H9 (cell line): Measurements from ENCODE around the gene NRXN2. TPM values are rescaled to one million over a fixed set of nuclear protein-coding genes. Genes with fewer than 3 reads are reported as not detected.

Experiments used
- DNase-seq: peaks from one replicate; pipeline ENCODE4 v3.0.0-alpha.2; 2017
- H2AFZ ChIP-seq: one replicate; pipeline ENCODE4 v1.6.1; 2013; ENCODE audit warnings: mild to moderate bottlenecking, low read length, control low read depth, moderate library complexity
- H2AK5ac ChIP-seq: 2 replicates; pipeline ENCODE4 v1.6.1; 2013; ENCODE audit warnings: low read length, control low read depth, mixed read lengths; ENCODE audit not compliant: insufficient read length
- H2BK120ac ChIP-seq: one replicate; pipeline ENCODE4 v1.6.1; 2013; ENCODE audit warnings: low read depth, mild to moderate bottlenecking, low read length, control low read depth, inconsistent platforms; ENCODE audit not compliant: poor library complexity, severe bottlenecking
- H2BK12ac ChIP-seq: 2 replicates; pipeline ENCODE4 v1.6.1; 2013; ENCODE audit warnings: low read length, control low read depth, mixed read lengths, low read depth; ENCODE audit not compliant: insufficient read length
- H2BK15ac ChIP-seq: 2 replicates; pipeline ENCODE4 v1.6.1; 2013; ENCODE audit warnings: low read depth, low read length, control low read depth
- H2BK20ac ChIP-seq: one replicate; pipeline ENCODE4 v1.6.1; 2013; ENCODE audit warnings: low read depth, mild to moderate bottlenecking, low read length, control low read depth, inconsistent platforms; ENCODE audit not compliant: poor library complexity, severe bottlenecking
- H2BK5ac ChIP-seq: 2 replicates; pipeline ENCODE4 v1.6.1; 2013; ENCODE audit warnings: low read length, control low read depth, mixed read lengths; ENCODE audit not compliant: insufficient read length
- H3K14ac ChIP-seq: 2 replicates; pipeline ENCODE4 v1.6.1; 2013; ENCODE audit warnings: low read length, control low read depth; ENCODE audit not compliant: insufficient read depth
- H3K18ac ChIP-seq: 2 replicates; pipeline ENCODE4 v1.6.1; 2013; ENCODE audit warnings: low read depth, mild to moderate bottlenecking, mixed read lengths, low read length, control low read depth; ENCODE audit not compliant: insufficient read length
- H3K23ac ChIP-seq: 2 replicates; pipeline ENCODE4 v1.6.1; 2013; ENCODE audit warnings: low read length, control low read depth, mixed read lengths, low read depth; ENCODE audit not compliant: insufficient read length
- H3K23me2 ChIP-seq: 2 replicates; pipeline ENCODE4 v1.6.1; 2013; ENCODE audit warnings: low read depth, mild to moderate bottlenecking, mixed read lengths, low read length, control low read depth; ENCODE audit not compliant: insufficient read length, poor library complexity, severe bottlenecking
- H3K27ac ChIP-seq: 2 replicates; pipeline ENCODE4 v1.5.1; 2013; ENCODE audit warnings: low read length, control low read depth, mixed read lengths, low read depth; ENCODE audit not compliant: insufficient read length
- H3K27me3 ChIP-seq: 2 replicates; pipeline ENCODE4 v1.6.1; 2013; ENCODE audit warnings: low read length, control low read depth, inconsistent platforms; ENCODE audit not compliant: insufficient read depth
- H3K4ac ChIP-seq: 2 replicates; pipeline ENCODE4 v1.6.1; 2013; ENCODE audit warnings: low read depth, mild to moderate bottlenecking, control low read depth, inconsistent platforms, low read length, moderate library complexity
- H3K4me1 ChIP-seq: 2 replicates; pipeline ENCODE4 v1.6.1; 2013; ENCODE audit warnings: low read length, control low read depth, inconsistent platforms; ENCODE audit not compliant: insufficient read depth
- H3K4me2 ChIP-seq: 2 replicates; pipeline ENCODE4 v1.6.1; 2013; ENCODE audit warnings: low read length, control low read depth, mixed read lengths; ENCODE audit not compliant: insufficient read length, insufficient read depth
- H3K56ac ChIP-seq: 2 replicates; pipeline ENCODE4 v1.6.1; 2013; ENCODE audit warnings: low read depth, mild to moderate bottlenecking, mixed read lengths, low read length, control low read depth; ENCODE audit not compliant: insufficient read length
- H3K79me1 ChIP-seq: 2 replicates; pipeline ENCODE4 v1.6.1; 2013; ENCODE audit warnings: low read depth, mild to moderate bottlenecking, moderate library complexity, low read length, control low read depth, inconsistent platforms; ENCODE audit not compliant: insufficient read depth, poor library complexity, severe bottlenecking
- H3K79me2 ChIP-seq: 2 replicates; pipeline ENCODE4 v1.6.1; 2013; ENCODE audit warnings: low read length, control low read depth, inconsistent platforms; ENCODE audit not compliant: insufficient read depth
- H3K9ac ChIP-seq: 2 replicates; pipeline ENCODE4 v1.6.1; 2013; ENCODE audit warnings: low read length, control low read depth, mixed read lengths; ENCODE audit not compliant: insufficient read length; ENCODE audit errors: extremely low read depth
- H3K9me3 ChIP-seq: one replicate; pipeline ENCODE4 v1.6.1; 2013; ENCODE audit warnings: low read depth, low read length, inconsistent platforms; ENCODE audit not compliant: control insufficient read depth
- H3T11ph ChIP-seq: one replicate; pipeline ENCODE4 v1.6.1; 2013; ENCODE audit warnings: mild to moderate bottlenecking, low read length, control low read depth, inconsistent platforms
- H4K20me1 ChIP-seq: one replicate; pipeline ENCODE4 v1.6.1; 2013; ENCODE audit not compliant: control insufficient read depth, insufficient read length, insufficient read depth
- H4K5ac ChIP-seq: 2 replicates; pipeline ENCODE4 v1.6.1; 2013; ENCODE audit warnings: low read depth, mild to moderate bottlenecking, mixed read lengths, low read length, control low read depth; ENCODE audit not compliant: insufficient read length
- H4K8ac ChIP-seq: replicated peaks from 2 replicates; pipeline ENCODE4 v1.6.1; 2013; ENCODE audit warnings: low read length, control low read depth, mixed read lengths, low read depth; ENCODE audit not compliant: insufficient read length
- H4K91ac ChIP-seq: 2 replicates; pipeline ENCODE4 v1.6.1; 2013; ENCODE audit warnings: low read depth, mild to moderate bottlenecking, moderate library complexity, mixed read lengths, low read length, control low read depth; ENCODE audit not compliant: insufficient read length
- H3K27ac Mint-ChIP-seq, 3 experiments: 2 replicates in 2 of 3; 3 replicates in 1 of 3; pipeline ENCODE4 v1.8.0; 2020 to 2021; ENCODE audit warnings: mixed read lengths in 3 of 3, mild to moderate bottlenecking in 1 of 3, moderate library complexity in 1 of 3
- H3K27me3 Mint-ChIP-seq: 2 replicates; pipeline ENCODE4 v1.8.0; 2021; ENCODE audit warnings: low read depth, mild to moderate bottlenecking, moderate library complexity, mixed read lengths
- H3K36me3 Mint-ChIP-seq, 3 experiments: 2 replicates in 2 of 3; 3 replicates in 1 of 3; pipeline ENCODE4 v1.8.0; 2020 to 2021; ENCODE audit warnings: low read depth in 3 of 3, mixed read lengths in 3 of 3; ENCODE audit not compliant: insufficient read depth in 1 of 3
- H3K4me1 Mint-ChIP-seq, 2 experiments: 2 replicates each; pipeline ENCODE4 v1.8.0; 2020; ENCODE audit warnings: mixed read lengths in 2 of 2
- H3K4me3 Mint-ChIP-seq, 2 experiments: 2 replicates in 1 of 2; 3 replicates in 1 of 2; pipeline ENCODE4 v1.8.0; 2020 to 2021; ENCODE audit warnings: mild to moderate bottlenecking in 2 of 2, mixed read lengths in 2 of 2, moderate library complexity in 1 of 2
- H3K9me3 Mint-ChIP-seq, 2 experiments: 2 replicates in 1 of 2; 3 replicates in 1 of 2; pipeline ENCODE4 v1.8.0; 2020; ENCODE audit warnings: mild to moderate bottlenecking in 2 of 2, mixed read lengths in 2 of 2, moderate library complexity in 1 of 2
- CTCF ChIP-seq: fragments of 200-600 bp; sonication (generic); conservative IDR thresholded peaks from 3 replicates; pipeline ENCODE4 v1.8.0; 2021; ENCODE audit warnings: antibody characterized with exemption, mild to moderate bottlenecking
- WGBS: extraction: QIAGEN DNeasy Blood & Tissue Kit; methylation state at CpG from one replicate; pipeline ENCODE4 v1.1.7; 2013; ENCODE audit warnings: missing lambda C conversion rate, low lambda C conversion rate, mixed read lengths; ENCODE audit not compliant: insufficient read length; ENCODE audit errors: extremely low coverage; 5-methylcytosine and 5-hydroxymethylcytosine counted together
- total RNA-seq: library from RNA; stranded (reverse); gene quantifications from 2 replicates; pipeline ENCODE4 v1.2.1, GENCODE V29; 2021

NRXN2 gene
- total RNA-seq, 1 experiment from 2014 or later: 3.9 TPM

DNA sequence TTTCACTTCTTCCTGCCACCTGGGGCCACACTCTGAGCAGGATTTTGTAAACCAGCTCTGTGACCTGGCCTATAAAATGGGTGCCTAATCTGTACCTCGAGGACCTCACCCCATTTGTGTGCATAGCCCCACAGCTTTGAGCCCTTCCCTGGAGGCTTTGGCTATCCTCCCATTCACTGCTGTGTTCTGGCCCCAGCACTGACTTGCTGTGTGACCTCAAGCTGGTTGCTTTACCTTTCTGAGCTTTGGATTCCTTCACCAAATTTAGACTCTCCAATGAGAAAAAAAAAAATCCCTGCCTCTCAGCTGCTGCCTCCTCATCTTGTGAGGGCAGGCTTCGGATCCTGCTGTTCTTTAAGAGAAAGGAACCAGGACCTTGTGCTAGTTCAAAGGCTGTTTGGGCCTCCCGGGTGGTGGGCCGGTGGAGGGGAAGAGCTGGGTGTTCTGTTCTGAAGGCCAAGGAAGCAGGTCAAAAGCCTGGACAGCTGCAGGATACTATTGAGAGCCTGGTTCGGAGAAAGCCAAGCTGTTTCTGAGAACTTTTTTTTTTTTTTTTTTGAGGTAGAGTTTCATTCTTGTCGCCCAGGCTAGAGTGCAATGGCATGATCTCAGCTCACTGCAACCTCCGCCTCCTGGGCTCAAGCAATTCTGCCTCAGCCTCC, 37.9 kb upstream of the NRXN2 start:
- no CpG with 5 or more reads among the region's 7 CpGs for WGBS
- H3K9me3 Mint-ChIP-seq: no peaks in the 10 kb centered on the region; a peak in 1 of 5 replicates
- no peaks in the 10 kb centered on the region; the same call in 1 of the 2 replicates for H3K27me3 Mint-ChIP-seq
- peak overlapping the region in 1 of 2 experiments; percentile 51; a peak in 2 of 5 replicates for H3K4me3 Mint-ChIP-seq
- Histone ChIP-seq H2BK5ac (no peak overlapping the region), H3K14ac (no peak overlapping the region), H3K4ac (no peak overlapping the region), H4K91ac (no peak overlapping the region), H3K9me3 (no peaks in the 10 kb centered on the region), H2AFZ (no peak overlapping the region), H4K20me1 (no peaks in the 10 kb centered on the region), H2AK5ac (no peak overlapping the region), H3K23me2 (no peaks in the 10 kb centered on the region), H3K79me1 (no peaks in the 10 kb centered on the region), H3K18ac (no peak overlapping the region), H2BK20ac (no peak overlapping the region), H2BK12ac (no peak overlapping the region), H3T11ph (no peak overlapping the region), H3K9ac (no peak overlapping the region), H3K56ac (no peak overlapping the region), H3K79me2 (no peaks in the 10 kb centered on the region), H4K8ac (no peak overlapping the region), H2BK15ac (no peak overlapping the region), H2BK120ac (no peak overlapping the region), H3K4me2 (no peak overlapping the region), H3K23ac (no peak overlapping the region), H3K27me3 (no peaks in the 10 kb centered on the region), H4K5ac (no peak overlapping the region), H3K27ac (no peak overlapping the region), H3K4me1 (peaks cover 4% of the 10 kb centered on the region; the same call in 1 of the 2 replicates)
- peaks cover 13 to 38% (median 31%) of the 10 kb centered on the region in 3 experiments; a peak in 6 of 7 replicates for H3K36me3 Mint-ChIP-seq
- H3K4me1 Mint-ChIP-seq: peaks cover 64 to 75% of the 10 kb centered on the region in 2 experiments
- TF ChIP-seq CTCF: no peak
- DNase-seq: no peak
- peak overlapping the region in 2 of 3 experiments; percentile 91 to 96; a peak in 4 of 7 replicates for H3K27ac Mint-ChIP-seq
